Pancreas (tissue), 10 donors: Measurements from ENCODE around the gene BCAP31. TPM values are rescaled to one million over a fixed set of nuclear protein-coding genes. Genes with fewer than 3 reads are reported as not detected.
A peak's percentile ranks its signal among the peaks of the same experiment; 100 is the strongest.
"Not testable (repeated sequence)": the region's sequence is repeated elsewhere in the genome, so short reads cannot be mapped to it uniquely, and the experiment has no call there.

Source experiments
- ATAC-seq, 4 donors: fragments of 200-7000 bp; cut with Tn5 transposase; one replicate each; pipeline versions ENCODE4 v1.8.0 to v1.9.1; 2020; ENCODE audit warnings: mild to moderate bottlenecking in 4 of 4, moderate library complexity in 4 of 4
- DNase-seq, 6 donors: peaks; one replicate each; pipeline ENCODE4 v3.0.0-alpha.2; 2020
- FAIRE-seq: peaks from 2 replicates; lab custom pipeline; 2012; peaks lifted over from hg19 to GRCh38; lab: Jason Lieb, UNC
- H3K27ac ChIP-seq, 4 donors: fragments of 200-600 bp; sonication (generic); 1 replicate in 3 of 4; 2 replicates in 1 of 4; pipeline versions ENCODE4 v1.5.0 to v1.8.0; 2020
- H3K27me3 ChIP-seq, 4 donors: fragments of 200-600 bp; one replicate each; pipeline ENCODE4 v1.8.0; 2021
- H3K36me3 ChIP-seq, 3 donors: fragments of 200-600 bp; sonication (generic) in 1 of 3; one replicate each; pipeline versions ENCODE4 v1.5.0 to v1.8.0; 2020 to 2021
- H3K4me1 ChIP-seq, 3 donors: fragments of 200-600 bp; one replicate each; pipeline ENCODE4 v1.8.0; 2021
- H3K4me3 ChIP-seq, 4 donors: fragments of 200-600 bp; sonication (generic) in 2 of 4; one replicate each; pipeline versions ENCODE4 v1.5.0 to v1.8.0; 2020 to 2021
- H3K9me3 ChIP-seq, 4 donors: fragments of 200-600 bp; one replicate each; pipeline ENCODE4 v1.8.0; 2021
- CTCF ChIP-seq, 4 donors: fragments of 200-600 bp; sonication (generic) in 3 of 4; IDR thresholded peaks; one replicate each; pipeline versions ENCODE4 v1.5.0 to v1.8.0; 2021; ENCODE audit warnings: antibody characterized with exemption in 4 of 4
- WGBS, 2 donors: extraction: QIAGEN DNeasy Blood & Tissue Kit; methylation state at CpG; one replicate each; pipeline ENCODE4 v1.1.7; 2013; 5-methylcytosine and 5-hydroxymethylcytosine counted together
- intact Hi-C, 3 donors: fragments of 100-400 bp; cut with DNase I; formaldehyde crosslinking; loops; one replicate each; pipeline versions ENCODE4 v1.11.1 to v1.14.2; 2022
- polyA plus RNA-seq, 2 donors: library from polyadenylated mRNA; stranded (reverse); fragments of 200-250 nt; gene quantifications; one replicate each; pipeline ENCODE4 v1.2.3, GENCODE V29; 2013
- total RNA-seq, 6 donors: library from RNA; stranded (reverse); fragmentation: NEBNext Ultra II Directional in 4 of 6; extraction: Animal tissue kit (Norgen Biotek cat#: 25700) in 4 of 6; gene quantifications; one replicate each; pipeline versions ENCODE4 v1.2.1 to v1.2.4, GENCODE V29; 2021 to 2023
- donor health status: healthy with polysubstance abuse.
- donor health status: DM: no; HTN: no; CAD: no; lungs with moderate emphysema.
- donor health status: DM: no; HTN: no; CAD: no.
- donor health status: control.
- donor health status: control.
- donor health status: Bipolar disorder and iron deficiency.
- donor health status: DM: yes; HTN: yes; CAD: no.
- donor health status: DM: no; HTN: no; CAD: no.
- donor health status: DM: no; HTN: no; CAD: no.
- donor health status: DM: yes; HTN: yes; CAD: no.

The BCAP31 gene
- total and polyA plus RNA-seq, 8 donors: 66.3 to 118 (median 85.6) TPM

DNA sequence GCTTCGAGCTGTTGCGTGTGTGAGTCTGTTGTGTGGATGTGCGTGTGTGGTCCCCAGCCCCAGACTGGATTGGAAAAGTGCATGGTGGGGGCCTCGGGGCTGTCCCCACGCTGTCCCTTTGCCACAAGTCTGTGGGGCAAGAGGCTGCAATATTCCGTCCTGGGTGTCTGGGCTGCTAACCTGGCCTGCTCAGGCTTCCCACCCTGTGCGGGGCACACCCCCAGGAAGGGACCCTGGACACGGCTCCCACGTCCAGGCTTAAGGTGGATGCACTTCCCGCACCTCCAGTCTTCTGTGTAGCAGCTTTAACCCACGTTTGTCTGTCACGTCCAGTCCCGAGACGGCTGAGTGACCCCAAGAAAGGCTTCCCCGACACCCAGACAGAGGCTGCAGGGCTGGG lies 28.1 kb downstream of the BCAP31 start:
- no peak for ATAC-seq
- no peaks in the 10 kb centered on the region for H3K27me3 ChIP-seq
- H3K36me3 ChIP-seq: no peaks in the 10 kb centered on the region
- FAIRE-seq: no peak
- no peak for TF ChIP-seq CTCF (IDR thresholded peaks at IDR 0.05)
- no peaks in the 10 kb centered on the region for H3K9me3 ChIP-seq
- H3K27ac ChIP-seq: no peak overlapping the region
- DNase-seq: no peak
- no peak overlapping the region for H3K4me3 ChIP-seq
- H3K4me1 ChIP-seq: no peaks in the 10 kb centered on the region
- 77 to 87% methylated on average over 15 of the region's 15 CpGs for WGBS, 2 donors
- intact Hi-C loops: no loop called here

DNA sequence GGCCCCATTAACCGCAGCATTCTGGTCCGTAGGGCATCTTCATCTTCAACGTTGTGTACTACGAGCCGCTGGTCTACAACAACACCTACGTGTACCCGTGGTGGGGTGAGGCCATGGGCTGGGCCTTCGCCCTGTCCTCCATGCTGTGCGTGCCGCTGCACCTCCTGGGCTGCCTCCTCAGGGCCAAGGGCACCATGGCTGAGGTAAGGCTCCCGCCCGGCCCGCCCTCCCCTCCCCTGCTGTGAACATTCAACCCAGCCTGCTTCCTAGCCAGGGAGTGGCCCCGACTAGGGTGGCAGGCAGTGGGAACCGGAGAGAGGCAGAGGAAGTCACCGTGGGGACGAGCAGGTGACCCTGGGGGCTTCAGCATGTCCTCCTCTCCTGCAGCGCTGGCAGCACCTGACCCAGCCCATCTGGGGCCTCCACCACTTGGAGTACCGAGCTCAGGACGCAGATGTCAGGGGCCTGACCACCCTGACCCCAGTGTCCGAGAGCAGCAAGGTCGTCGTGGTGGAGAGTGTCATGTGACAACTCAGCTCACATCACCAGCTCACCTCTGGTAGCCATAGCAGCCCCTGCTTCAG lies 29.4 kb downstream of the BCAP31 start:
- no peak overlapping the region for H3K27ac ChIP-seq
- H3K36me3 ChIP-seq: no peaks in the 10 kb centered on the region
- intact Hi-C loops: no loop called here
- no peaks in the 10 kb centered on the region for H3K4me1 ChIP-seq
- 82 to 84% methylated on average over 21 to 23 of the region's 23 CpGs for WGBS, 2 donors
- no peak for TF ChIP-seq CTCF (IDR thresholded peaks at IDR 0.05)
- no peak overlapping the region for H3K4me3 ChIP-seq
- ATAC-seq: no peak
- FAIRE-seq: no peak
- H3K9me3 ChIP-seq: no peaks in the 10 kb centered on the region
- DNase-seq: peak in 2 of 6 donors; percentile 49 to 52
- H3K27me3 ChIP-seq: no peaks in the 10 kb centered on the region

DNA sequence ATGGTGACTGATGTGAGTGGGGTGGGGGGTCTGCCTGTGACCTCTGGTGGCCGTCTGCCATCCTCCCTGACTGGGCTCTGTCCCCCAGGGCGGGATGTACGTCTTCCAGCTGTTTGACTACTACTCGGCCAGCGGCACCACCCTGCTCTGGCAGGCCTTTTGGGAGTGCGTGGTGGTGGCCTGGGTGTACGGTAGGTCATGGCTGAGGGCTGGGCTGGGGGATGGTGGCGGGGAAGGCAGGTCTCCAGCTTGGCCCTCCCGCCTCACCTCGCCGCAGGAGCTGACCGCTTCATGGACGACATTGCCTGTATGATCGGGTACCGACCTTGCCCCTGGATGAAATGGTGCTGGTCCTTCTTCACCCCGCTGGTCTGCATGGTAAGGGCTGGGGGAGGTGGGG lies 29.9 kb downstream of the BCAP31 start:
- H3K4me1 ChIP-seq, FAIRE-seq, H3K36me3 ChIP-seq, H3K27me3 ChIP-seq, H3K4me3 ChIP-seq, ATAC-seq, intact Hi-C loops, H3K9me3 ChIP-seq, H3K27ac ChIP-seq: not testable (repeated sequence)
- 83 to 87% methylated on average over 16 of the region's 16 CpGs for WGBS, 2 donors
- DNase-seq: peak in 1 of 6 donors; percentile 67

DNA sequence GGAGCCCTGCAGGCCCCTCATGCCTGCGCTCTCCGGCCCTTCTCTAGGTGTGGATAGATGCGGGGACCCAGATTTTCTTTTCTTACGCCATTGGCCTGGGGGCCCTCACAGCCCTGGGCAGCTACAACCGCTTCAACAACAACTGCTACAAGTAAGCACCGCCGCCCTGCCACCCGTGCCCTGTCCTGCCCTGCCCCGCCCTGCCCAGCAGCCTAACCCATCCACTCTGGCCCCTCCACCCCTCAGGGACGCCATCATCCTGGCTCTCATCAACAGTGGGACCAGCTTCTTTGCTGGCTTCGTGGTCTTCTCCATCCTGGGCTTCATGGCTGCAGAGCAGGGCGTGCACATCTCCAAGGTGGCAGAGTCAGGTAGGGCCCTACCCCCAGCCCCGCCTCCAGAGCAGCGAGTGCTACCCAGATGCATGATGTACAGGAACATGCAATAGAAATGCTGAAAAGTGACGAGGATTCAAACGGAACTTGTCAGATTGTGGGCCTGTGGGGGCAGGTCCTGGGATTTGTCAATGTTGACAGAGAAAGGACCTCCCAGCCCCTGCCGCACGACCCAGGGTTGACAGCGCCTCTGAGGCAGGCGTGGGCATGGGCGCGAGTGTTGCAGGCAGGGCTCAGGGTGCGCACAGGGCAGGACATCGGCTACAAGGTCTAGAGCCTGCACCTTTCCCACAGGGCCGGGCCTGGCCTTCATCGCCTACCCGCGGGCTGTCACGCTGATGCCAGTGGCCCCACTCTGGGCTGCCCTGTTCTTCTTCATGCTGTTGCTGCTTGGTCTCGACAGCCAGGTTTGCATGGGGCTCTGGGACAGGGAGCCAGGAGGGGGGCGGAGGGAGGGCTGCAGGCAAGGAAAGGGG lies 30.7 kb downstream of the BCAP31 start:
- H3K27me3 ChIP-seq: no peaks in the 10 kb centered on the region
- no peaks in the 10 kb centered on the region for H3K4me1 ChIP-seq
- H3K27ac ChIP-seq: no peak overlapping the region
- DNase-seq (peak in 1 of 6 donors; percentile 73), ATAC-seq (no peak), FAIRE-seq (no peak)
- H3K4me3 ChIP-seq: no peak overlapping the region
- intact Hi-C loops: no loop called here
- no peaks in the 10 kb centered on the region for H3K9me3 ChIP-seq
- TF ChIP-seq CTCF (IDR thresholded peaks at IDR 0.05): no peak
- H3K36me3 ChIP-seq: no peaks in the 10 kb centered on the region
- WGBS, 2 donors: 81 to 83% methylated on average over 26 to 31 of the region's 31 CpGs

- Histone ChIP-seq H3K36me3 (no peaks in the 10 kb centered on the region), H3K27ac (no peak overlapping the region), H3K4me3 (no peak overlapping the region), H3K9me3 (no peaks in the 10 kb centered on the region), H3K27me3 (no peaks in the 10 kb centered on the region), H3K4me1 (no peaks in the 10 kb centered on the region)
- WGBS, 2 donors: 59 to 74% methylated on average over 22 to 23 of the region's 24 CpGs
- ATAC-seq: no peak
- no peak for FAIRE-seq
- TF ChIP-seq CTCF (IDR thresholded peaks at IDR 0.05): no peak
- intact Hi-C loops: no loop called here
- DNase-seq: peak in 2 of 6 donors; percentile 57 to 73
These were observed 31.5 kb downstream of the BCAP31 start for GRCh38 chrX:153692611-153693156.
